C4-2B (cell line): ENCODE measurements around the gene GPR3.

Experiments used
- ZFX ChIP-seq: fragments of 450-650 bp; IDR thresholded peaks from 2 replicates; pipeline ENCODE4 v1.6.1; 2017
- TF ChIP-seq, protein P1 (sequence below): fragments of 450-650 bp; conservative IDR thresholded peaks from 2 replicates; pipeline ENCODE4 v1.5.1; 2017; ENCODE audit warnings: mild to moderate bottlenecking

DNA sequence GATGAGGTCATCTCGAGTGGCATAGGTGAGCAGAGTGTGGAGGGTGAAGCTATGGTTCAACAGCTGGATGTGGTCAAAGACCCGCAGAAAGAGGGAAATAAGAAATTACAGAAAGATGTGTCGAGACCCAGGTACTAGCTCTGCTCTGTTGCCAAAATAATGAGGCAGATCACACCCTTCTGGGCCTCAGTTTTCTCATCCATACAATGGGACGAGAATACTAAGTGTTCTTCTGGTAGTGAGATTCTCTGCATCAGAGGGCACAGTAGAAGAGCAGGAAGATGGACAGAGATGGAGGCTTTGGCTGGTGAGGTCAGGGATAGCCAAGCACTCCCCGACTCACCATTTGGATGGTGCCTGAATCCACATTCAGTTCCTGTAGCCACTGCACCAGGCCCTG is 36.7 kb upstream of the GPR3 start:
- TF ChIP-seq, protein P1, sequence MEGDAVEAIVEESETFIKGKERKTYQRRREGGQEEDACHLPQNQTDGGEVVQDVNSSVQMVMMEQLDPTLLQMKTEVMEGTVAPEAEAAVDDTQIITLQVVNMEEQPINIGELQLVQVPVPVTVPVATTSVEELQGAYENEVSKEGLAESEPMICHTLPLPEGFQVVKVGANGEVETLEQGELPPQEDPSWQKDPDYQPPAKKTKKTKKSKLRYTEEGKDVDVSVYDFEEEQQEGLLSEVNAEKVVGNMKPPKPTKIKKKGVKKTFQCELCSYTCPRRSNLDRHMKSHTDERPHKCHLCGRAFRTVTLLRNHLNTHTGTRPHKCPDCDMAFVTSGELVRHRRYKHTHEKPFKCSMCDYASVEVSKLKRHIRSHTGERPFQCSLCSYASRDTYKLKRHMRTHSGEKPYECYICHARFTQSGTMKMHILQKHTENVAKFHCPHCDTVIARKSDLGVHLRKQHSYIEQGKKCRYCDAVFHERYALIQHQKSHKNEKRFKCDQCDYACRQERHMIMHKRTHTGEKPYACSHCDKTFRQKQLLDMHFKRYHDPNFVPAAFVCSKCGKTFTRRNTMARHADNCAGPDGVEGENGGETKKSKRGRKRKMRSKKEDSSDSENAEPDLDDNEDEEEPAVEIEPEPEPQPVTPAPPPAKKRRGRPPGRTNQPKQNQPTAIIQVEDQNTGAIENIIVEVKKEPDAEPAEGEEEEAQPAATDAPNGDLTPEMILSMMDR, result no peak
- TF ChIP-seq ZFX, result no peak
